ENCODE measurements around the gene NRCAM.

Gene NRCAM

DNA sequence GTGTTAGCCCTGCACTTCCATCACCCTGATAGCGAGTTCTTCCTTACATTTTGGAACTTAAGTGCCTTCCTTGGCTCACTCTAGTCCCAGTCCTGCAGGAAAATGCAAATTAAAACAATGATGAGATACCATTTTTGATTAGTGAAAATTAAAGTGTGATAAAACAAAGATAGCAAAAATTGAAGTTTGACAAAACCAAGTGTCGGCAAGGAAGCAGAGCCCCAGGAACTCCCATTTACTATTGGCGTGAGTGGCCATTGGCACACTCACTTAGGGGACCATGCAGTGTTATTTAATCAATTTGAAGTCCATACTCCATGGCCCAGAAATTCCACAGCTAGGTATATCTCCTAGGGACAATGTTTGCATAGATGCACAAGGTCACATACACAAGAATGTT is 354.5 kb downstream of the NRCAM start:
- Histone ChIP-seq H3K4me3 (ENCODE audit: low read depth, low read length) (no peak overlapping the region), H3K36me3 (ENCODE audit: control insufficient read depth in 2 of 2, insufficient read depth in 1 of 2, low read length in 2 of 2) (no peaks in the 10 kb centered on the region), H3K9me3 (ENCODE audit: control insufficient read depth, insufficient read depth, low read depth, low read length) (no peaks in the 10 kb centered on the region), H3K27ac (ENCODE audit: extremely low read depth, low read depth, low read length) (no peak overlapping the region), H3K4me1 (ENCODE audit: control insufficient read depth, insufficient read depth, low read length) (no peaks in the 10 kb centered on the region)
- POLR2A ChIA-PET = no interaction called here
- TF ChIP-seq, protein P1, sequence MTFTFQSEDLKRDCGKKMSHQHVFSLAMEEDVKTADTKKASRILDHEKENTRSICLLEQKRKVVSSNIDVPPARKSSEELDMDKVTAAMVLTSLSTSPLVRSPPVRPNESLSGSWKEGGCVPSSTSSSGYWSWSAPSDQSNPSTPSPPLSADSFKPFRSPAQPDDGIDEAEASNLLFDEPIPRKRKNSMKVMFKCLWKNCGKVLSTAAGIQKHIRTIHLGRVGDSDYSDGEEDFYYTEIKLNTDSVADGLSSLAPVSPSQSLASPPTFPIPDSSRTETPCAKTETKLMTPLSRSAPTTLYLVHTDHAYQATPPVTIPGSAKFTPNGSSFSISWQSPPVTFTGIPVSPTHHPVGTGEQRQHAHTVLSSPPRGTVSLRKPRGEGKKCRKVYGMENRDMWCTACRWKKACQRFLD (tag by site-specific recombination; IDR thresholded peaks at IDR 0.05) = no peak
- TF ChIP-seq ZNF529 (tag by site-specific recombination; IDR thresholded peaks at IDR 0.05; ENCODE audit: insufficient replicate concordance) (no peak), ZNF404 (tag by site-specific recombination; IDR thresholded peaks at IDR 0.05) (no peak), ZEB2 (tag by site-specific recombination; IDR thresholded peaks at IDR 0.05) (no peak), GLIS2 (tag by site-specific recombination; IDR thresholded peaks at IDR 0.05) (no peak), GLI2 (tag by site-specific recombination; IDR thresholded peaks at IDR 0.05; ENCODE audit: borderline replicate concordance, low read depth) (no peak), ZNF302 (tag by site-specific recombination; IDR thresholded peaks at IDR 0.05; ENCODE audit: low read depth) (no peak), ZNF423 (tag by site-specific recombination; IDR thresholded peaks at IDR 0.05) (no peak)
- TF ChIP-seq, protein P2, sequence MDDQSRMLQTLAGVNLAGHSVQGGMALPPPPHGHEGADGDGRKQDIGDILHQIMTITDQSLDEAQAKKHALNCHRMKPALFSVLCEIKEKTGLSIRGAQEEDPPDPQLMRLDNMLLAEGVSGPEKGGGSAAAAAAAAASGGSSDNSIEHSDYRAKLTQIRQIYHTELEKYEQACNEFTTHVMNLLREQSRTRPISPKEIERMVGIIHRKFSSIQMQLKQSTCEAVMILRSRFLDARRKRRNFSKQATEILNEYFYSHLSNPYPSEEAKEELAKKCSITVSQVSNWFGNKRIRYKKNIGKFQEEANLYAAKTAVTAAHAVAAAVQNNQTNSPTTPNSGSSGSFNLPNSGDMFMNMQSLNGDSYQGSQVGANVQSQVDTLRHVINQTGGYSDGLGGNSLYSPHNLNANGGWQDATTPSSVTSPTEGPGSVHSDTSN (CRISPR knock-in tag; IDR thresholded peaks at IDR 0.05) = no peak
- CTCF ChIA-PET = no interaction called here

DNA sequence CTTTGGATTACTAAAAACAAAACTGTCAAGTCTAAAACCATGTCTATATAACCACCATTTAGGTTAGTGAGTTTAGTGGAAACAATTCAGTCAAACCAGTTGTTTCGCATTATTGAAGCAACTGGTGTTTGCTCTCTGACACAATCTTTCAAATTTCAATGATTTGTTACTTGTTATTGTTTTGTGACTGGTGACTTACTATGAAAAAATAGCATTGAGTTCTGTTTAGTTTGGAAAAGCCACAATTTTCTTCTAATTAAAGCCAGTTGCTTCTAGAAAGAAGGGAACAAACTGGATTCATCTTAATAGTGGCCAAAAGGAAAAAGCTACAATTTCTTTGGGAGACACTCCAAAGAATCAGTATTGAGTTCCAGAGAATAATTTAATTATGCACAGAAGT is 356.5 kb downstream of the NRCAM start:
- POLR2A ChIA-PET = no interaction called here
- H3K36me3 ChIP-seq (ENCODE audit: control insufficient read depth in 2 of 2, insufficient read depth in 1 of 2, low read length in 2 of 2) = no peaks in the 10 kb centered on the region
- CTCF ChIA-PET = interaction anchor here (1.3 to 1.6 kb wide), 2 partner anchors 13 to 15 kb away, joined by 3 read pairs; no protein-coding TSS in a partner anchor

DNA sequence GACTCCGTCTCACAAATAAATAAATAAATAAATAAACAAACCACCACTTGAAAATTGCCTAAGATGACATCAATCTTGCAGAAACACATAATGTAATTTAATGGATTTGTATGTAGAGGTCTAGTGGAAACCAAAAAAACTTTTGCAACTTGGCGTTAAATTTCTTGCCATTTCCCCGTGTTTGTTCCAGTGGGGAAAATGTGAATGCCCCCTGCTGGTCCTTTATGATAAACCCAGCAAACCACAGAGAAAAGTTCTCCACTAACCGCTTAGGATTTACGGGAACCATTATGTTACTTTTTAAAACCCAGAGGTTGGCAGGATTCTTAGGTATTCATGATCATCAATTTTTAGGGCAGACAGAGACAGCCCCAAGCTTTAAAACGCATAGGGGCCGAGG is 358.5 kb downstream of the NRCAM start:
- H3K4me1 ChIP-seq (ENCODE audit: control insufficient read depth, insufficient read depth, low read length) = no peaks in the 10 kb centered on the region; the same call in 1 of the 2 replicates
- no peaks in the 10 kb centered on the region for H3K36me3 ChIP-seq (ENCODE audit: control insufficient read depth in 2 of 2, insufficient read depth in 1 of 2, low read length in 2 of 2)
- H3K4me3 ChIP-seq (ENCODE audit: low read depth, low read length) = no peak overlapping the region
- H3K9me3 ChIP-seq (ENCODE audit: control insufficient read depth, insufficient read depth, low read depth, low read length) = no peaks in the 10 kb centered on the region
- H3K27ac ChIP-seq (ENCODE audit: extremely low read depth, low read depth, low read length) = no peak overlapping the region
- POLR2A ChIA-PET = no interaction called here
- CTCF ChIA-PET = no interaction called here
- TF ChIP-seq ZNF24 (tag by site-specific recombination; IDR thresholded peaks at IDR 0.05) = no peak
- TF ChIP-seq ZNF670 (tag by site-specific recombination; IDR thresholded peaks at IDR 0.05; ENCODE audit: low read depth) = no peak
- no peak for TF ChIP-seq ZNF561 (tag by site-specific recombination; IDR thresholded peaks at IDR 0.05; ENCODE audit: borderline replicate concordance)
- TF ChIP-seq ZNF830 (tag by site-specific recombination; IDR thresholded peaks at IDR 0.05; ENCODE audit: low read depth) = no peak
- TF ChIP-seq IKZF3 (tag by site-specific recombination; IDR thresholded peaks at IDR 0.05) = no peak
- no peak for TF ChIP-seq SETDB1 (IDR thresholded peaks at IDR 0.05; ENCODE audit: insufficient read length, low read length)
- no peak for TF ChIP-seq PRDM1 (tag by site-specific recombination; IDR thresholded peaks at IDR 0.05)
- TF ChIP-seq, protein P3, sequence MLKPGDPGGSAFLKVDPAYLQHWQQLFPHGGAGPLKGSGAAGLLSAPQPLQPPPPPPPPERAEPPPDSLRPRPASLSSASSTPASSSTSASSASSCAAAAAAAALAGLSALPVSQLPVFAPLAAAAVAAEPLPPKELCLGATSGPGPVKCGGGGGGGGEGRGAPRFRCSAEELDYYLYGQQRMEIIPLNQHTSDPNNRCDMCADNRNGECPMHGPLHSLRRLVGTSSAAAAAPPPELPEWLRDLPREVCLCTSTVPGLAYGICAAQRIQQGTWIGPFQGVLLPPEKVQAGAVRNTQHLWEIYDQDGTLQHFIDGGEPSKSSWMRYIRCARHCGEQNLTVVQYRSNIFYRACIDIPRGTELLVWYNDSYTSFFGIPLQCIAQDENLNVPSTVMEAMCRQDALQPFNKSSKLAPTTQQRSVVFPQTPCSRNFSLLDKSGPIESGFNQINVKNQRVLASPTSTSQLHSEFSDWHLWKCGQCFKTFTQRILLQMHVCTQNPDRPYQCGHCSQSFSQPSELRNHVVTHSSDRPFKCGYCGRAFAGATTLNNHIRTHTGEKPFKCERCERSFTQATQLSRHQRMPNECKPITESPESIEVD (tag by site-specific recombination; IDR thresholded peaks at IDR 0.05) = no peak
- no peak for TF ChIP-seq ZNF843 (tag by site-specific recombination; IDR thresholded peaks at IDR 0.05)
- no peak for TF ChIP-seq KLF1 (tag by site-specific recombination; IDR thresholded peaks at IDR 0.05)
- TF ChIP-seq, protein P4, sequence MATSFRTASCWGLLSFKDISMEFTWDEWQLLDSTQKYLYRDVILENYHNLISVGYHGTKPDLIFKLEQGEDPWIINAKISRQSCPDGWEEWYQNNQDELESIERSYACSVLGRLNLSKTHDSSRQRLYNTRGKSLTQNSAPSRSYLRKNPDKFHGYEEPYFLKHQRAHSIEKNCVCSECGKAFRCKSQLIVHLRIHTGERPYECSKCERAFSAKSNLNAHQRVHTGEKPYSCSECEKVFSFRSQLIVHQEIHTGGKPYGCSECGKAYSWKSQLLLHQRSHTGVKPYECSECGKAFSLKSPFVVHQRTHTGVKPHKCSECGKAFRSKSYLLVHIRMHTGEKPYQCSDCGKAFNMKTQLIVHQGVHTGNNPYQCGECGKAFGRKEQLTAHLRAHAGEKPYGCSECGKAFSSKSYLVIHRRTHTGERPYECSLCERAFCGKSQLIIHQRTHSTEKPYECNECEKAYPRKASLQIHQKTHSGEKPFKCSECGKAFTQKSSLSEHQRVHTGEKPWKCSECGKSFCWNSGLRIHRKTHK (tag by site-specific recombination; IDR thresholded peaks at IDR 0.05) = no peak
- TF ChIP-seq, protein P5, sequence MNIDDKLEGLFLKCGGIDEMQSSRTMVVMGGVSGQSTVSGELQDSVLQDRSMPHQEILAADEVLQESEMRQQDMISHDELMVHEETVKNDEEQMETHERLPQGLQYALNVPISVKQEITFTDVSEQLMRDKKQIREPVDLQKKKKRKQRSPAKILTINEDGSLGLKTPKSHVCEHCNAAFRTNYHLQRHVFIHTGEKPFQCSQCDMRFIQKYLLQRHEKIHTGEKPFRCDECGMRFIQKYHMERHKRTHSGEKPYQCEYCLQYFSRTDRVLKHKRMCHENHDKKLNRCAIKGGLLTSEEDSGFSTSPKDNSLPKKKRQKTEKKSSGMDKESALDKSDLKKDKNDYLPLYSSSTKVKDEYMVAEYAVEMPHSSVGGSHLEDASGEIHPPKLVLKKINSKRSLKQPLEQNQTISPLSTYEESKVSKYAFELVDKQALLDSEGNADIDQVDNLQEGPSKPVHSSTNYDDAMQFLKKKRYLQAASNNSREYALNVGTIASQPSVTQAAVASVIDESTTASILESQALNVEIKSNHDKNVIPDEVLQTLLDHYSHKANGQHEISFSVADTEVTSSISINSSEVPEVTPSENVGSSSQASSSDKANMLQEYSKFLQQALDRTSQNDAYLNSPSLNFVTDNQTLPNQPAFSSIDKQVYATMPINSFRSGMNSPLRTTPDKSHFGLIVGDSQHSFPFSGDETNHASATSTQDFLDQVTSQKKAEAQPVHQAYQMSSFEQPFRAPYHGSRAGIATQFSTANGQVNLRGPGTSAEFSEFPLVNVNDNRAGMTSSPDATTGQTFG (tag by site-specific recombination; IDR thresholded peaks at IDR 0.05; ENCODE audit: borderline replicate concordance) = no peak
- TF ChIP-seq ZNF394 (tag by site-specific recombination; IDR thresholded peaks at IDR 0.05; ENCODE audit: borderline replicate concordance) = no peak

More for the DNA sequence above, 356.5 kb downstream of the NRCAM start:
- no peak overlapping the region for H3K4me3 ChIP-seq (ENCODE audit: low read depth, low read length)
- TF ChIP-seq, protein P1 (tag by site-specific recombination; IDR thresholded peaks at IDR 0.05) = no peak
- peak; percentile 63 for TF ChIP-seq SCRT2 (tag by site-specific recombination; IDR thresholded peaks at IDR 0.05)
- no peak overlapping the region for H3K27ac ChIP-seq (ENCODE audit: extremely low read depth, low read depth, low read length)
- no peaks in the 10 kb centered on the region for H3K9me3 ChIP-seq (ENCODE audit: control insufficient read depth, insufficient read depth, low read depth, low read length)
- H3K4me1 ChIP-seq (ENCODE audit: control insufficient read depth, insufficient read depth, low read length) = no peaks in the 10 kb centered on the region; the same call in 1 of the 2 replicates
